D341Med (cell line): ENCODE results near the gene CLDN6.
A peak's percentile ranks its signal among the peaks of the same experiment; 100 is the strongest.

ENCODE experiments used
- DNase-seq: peaks from one replicate; pipeline ENCODE4 v3.0.0; 2012; ENCODE audit warnings: low spot score

Gene CLDN6

DNA sequence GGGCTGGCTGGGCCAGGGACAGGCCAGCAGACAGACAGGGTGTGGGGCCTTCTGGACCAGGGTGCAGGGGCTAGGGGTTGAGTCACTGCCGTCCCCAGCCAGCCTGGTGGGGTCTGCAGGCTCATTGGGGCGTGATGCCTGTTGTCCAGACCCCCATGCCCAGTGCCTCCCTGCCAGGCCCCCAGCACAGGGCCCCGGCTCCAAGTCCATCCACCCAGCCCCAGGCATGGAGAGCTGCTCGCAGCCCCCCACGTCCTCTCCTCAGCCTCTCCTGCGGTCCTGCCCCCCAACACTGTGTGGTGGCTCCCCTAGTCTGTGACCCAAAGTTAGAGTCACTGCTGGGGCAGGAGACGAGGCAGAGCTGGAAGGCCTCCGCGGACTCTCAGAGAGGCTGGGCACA lies 30.7 kb downstream of the CLDN6 start:
- no peak for DNase-seq

GRCh38 chr16:2986623-2987188 lies 31.3 kb downstream of the CLDN6 start:
- no peak for DNase-seq

- DNase-seq = no peak
Measured at GRCh38 chr16:2985893-2986355, 32.1 kb downstream of the CLDN6 start.

DNA sequence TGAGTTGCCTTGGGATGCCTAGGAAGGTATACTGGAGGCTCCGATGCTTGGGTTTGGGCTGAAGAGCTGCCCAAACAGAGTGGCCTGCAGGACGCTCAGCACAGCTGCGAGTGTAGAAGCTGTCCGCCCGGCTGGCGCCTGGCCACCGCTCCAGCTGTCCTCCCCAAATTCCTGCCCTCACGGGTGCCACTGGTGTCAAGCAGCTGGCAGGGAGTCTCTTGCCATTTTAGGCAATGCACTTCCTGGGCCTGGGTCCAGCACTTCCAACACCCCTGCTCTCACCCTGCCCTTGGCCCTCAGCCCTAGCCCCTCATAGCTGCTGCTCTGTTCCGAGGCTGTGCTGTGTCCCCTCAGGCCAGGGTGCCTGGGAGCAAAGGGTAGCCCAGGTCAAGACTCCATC lies 32.5 kb downstream of the CLDN6 start:
- no peak for DNase-seq

DNA sequence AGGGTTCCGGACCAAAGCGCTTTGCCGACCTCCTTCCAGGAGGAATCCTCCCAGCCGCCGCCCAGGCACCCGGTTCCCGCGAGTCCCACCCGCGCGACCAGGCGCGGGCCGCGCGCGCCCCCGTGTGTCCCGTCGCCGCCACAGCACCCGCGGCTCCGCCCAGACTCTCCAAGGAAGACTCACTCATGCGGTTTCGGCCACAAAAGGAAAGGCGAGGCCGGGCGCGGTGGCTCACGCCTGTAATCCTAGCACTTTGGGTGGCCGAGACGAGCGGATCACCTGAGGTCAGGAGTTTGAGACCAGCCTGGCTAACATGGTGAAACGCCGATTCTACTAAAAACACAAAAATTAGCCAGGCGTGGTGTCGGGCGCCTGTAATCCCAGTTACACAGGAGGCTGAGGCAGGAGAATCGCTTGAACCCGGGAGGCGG lies 34.3 kb downstream of the CLDN6 start:
- peak; percentile 93 for DNase-seq

GRCh38 chr16:2982402-2982801 lies 35.6 kb downstream of the CLDN6 start:
- DNase-seq = no peak

- DNase-seq = no peak
Measured at GRCh38 chr16:2981899-2982250, 36.1 kb downstream of the CLDN6 start.

DNA sequence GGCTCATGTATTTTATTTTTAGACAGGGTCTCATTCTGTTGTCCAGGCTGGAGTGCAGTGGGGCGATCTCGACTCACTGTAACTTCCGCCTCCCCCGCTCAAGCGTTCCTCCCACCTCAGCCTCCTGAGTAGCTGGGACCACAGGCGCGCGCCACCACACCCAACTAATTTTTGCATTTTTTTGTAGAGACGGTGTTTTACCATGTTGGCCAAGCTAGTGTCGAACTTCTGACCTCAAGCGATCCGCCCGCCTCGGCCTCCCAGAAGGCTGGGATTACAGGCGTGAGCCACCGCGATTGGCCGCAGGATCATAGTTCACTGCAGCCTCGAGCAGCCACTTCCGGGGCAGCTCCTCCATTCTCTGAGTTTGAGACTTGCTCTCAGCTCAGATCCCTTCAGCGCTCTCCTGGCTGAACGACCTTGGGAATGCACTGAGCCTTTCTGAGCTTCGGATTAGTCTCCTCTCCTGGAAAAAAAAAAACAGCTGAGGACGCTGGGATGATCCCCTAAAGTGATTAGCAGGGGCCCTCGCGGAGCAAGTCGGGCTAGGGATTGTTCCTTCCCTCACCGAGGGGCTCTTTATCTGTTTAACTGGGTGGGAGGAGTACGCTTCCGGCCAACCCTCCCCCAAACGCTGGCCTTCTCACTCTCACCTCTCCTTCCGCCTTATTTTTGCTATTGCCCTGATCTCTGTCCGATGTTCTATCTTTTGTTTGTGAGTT lies 36.6 kb downstream of the CLDN6 start:
- DNase-seq = peak; percentile 78

GRCh38 chr16:2980227-2981176 lies 37.5 kb downstream of the CLDN6 start, which contains the start of gene PKMYT1:
Gene PKMYT1 (minus strand): TSS chr16:2980446. CDS start chr16:2979657, 789 bp downstream.
- DNase-seq = peak; percentile 99

DNA sequence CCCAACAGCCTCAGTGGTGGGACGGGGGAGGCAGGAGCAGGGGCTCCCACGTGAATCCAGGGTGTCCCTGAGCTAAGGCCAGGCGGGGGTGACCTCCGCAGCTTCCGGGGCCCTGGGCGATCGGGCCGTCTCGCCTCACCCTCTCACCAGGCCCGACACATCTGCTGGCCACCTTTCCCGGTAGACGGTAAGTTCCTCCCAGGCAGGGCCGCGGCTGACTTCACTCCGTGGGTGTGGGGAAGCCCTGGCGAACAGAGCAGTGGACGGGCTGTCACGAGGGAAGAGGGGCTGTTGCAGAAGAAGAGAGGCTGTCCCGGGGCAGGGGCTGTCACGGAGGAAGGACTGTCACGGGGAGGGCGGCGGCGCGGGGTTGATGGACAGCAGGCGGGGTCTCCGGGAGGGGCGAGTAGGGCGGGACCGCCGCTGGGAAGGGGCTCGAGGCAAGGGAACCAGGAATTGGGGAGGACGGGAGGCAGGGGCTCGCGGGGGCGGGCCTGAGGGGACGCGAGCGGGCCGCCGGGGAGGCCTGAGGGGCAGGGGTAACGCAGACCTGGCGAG lies 38.2 kb downstream of the CLDN6 start:
- DNase-seq = no peak

GRCh38 chr16:2977440-2977839 lies 40.5 kb downstream of the CLDN6 start:
- no peak for DNase-seq

- no peak for DNase-seq
Measured at GRCh38 chr16:2976673-2977072, 41.3 kb downstream of the CLDN6 start.

- no peak for DNase-seq
Measured at GRCh38 chr16:2976201-2976600, 41.8 kb downstream of the CLDN6 start.

- DNase-seq = no peak
Measured at GRCh38 chr16:2975161-2975795, 42.7 kb downstream of the CLDN6 start.

GRCh38 chr16:2974319-2975056 lies 43.5 kb downstream of the CLDN6 start:
- no peak for DNase-seq

- no peak for DNase-seq
Measured at GRCh38 chr16:2973605-2974318, 44.2 kb downstream of the CLDN6 start.

GRCh38 chr16:2973093-2973492 lies 44.9 kb downstream of the CLDN6 start:
- no peak for DNase-seq

GRCh38 chr16:2971985-2972784 lies 45.8 kb downstream of the CLDN6 start:
- no peak for DNase-seq

DNA sequence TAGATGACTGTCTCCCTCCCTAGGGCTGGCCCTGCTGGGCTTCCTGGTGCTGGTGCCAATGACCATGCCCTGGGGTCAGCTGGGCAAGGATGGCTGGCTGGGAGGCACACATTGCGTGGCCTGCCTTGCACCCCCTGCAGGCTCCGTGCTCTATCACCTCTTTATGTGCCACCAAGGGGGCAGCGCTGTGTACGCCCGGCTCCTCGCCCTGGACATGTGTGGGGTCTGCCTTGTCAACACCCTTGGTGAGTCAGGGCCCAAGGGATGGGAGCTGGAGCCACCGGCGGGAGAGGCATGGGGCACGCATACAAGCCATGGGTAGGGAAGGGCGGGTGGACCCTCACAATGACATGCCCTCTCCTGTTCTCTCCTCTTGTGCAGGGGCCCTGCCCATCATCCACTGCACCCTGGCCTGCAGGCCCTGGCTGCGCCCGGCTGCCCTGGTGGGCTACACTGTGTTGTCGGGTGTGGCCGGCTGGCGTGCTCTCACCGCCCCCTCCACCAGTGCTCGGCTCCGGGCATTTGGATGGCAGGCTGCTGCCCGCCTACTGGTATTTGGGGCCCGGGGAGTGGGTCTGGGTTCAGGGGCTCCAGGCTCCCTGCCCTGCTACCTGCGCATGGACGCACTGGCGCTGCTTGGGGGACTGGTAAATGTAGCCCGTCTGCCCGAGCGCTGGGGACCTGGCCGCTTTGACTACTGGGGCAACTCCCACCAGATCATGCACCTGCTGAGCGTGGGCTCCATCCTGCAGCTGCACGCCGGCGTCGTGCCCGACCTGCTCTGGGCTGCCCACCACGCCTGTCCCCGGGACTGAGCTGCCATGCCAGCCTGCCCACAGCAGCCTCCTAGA lies 46.6 kb downstream of the CLDN6 start:
- DNase-seq = no peak
